Adipose tissue (tissue), 3 donors: ENCODE measurements around the gene CD83. TPM values are rescaled to one million over a fixed set of nuclear protein-coding genes. Genes with fewer than 3 reads are reported as not detected.

Source experiments
- H3K27ac ChIP-seq: one replicate; pipeline ENCODE4 v1.5.1; 2013; ENCODE audit warnings: low read depth, low read length
- WGBS, 3 donors: extraction: QIAGEN DNeasy Blood & Tissue Kit; methylation state at CpG; one replicate each; pipeline ENCODE4 v1.1.7; 2013; 5-methylcytosine and 5-hydroxymethylcytosine counted together
- polyA plus RNA-seq, 3 donors: library from polyadenylated mRNA; stranded (reverse); fragments of 200-250 nt; gene quantifications; one replicate each; pipeline ENCODE4 v1.2.3, GENCODE V29; 2013
- donor health status: healthy with polysubstance abuse.
- donor health status: Bipolar disorder and iron deficiency.
- donor health status: healthy.

The CD83 gene
- polyA plus RNA-seq, 3 donors = 1.4 to 21.9 (median 3.6) TPM

DNA sequence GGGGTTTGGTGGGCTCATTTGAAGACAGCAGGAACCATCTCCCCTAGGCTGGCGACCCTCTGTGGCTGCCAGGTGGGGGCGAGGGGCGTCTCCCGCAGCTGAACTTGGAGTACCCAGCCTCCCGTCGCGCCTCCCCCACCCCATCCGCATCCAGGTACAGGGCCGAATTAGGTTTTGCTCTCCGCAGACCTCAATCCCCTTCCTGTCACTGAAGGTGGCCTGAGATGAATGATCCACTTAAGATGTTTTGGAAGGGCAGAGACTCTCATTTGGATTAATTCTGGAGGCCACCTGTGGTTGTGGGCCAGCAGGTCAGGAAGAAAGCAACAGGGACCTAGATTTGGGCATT is 493 bp downstream of the CD83 start:
- H3K27ac ChIP-seq = no peak overlapping the region
- WGBS, 3 donors = 14 to 34% (median 24%) methylated on average over 10 of the region's 10 CpGs

DNA sequence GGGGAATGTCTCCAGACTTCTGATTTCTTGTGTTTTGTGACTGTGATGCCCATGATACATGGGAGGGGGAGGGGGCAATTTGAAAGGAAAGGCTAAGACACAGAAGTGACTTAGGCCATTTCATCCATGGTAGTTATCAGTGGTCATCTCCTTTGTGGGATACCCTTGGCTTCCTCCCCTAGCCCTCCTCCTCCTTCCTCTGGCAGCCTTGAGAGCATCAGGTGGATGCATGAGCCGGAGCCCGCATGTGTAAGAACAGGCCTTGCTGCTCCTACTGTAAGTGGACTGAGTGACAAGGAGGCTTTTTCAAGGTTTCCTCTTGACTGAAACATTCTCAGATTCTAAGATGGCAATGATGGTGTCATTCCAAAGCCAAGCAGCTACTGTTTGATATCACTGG is 874 bp downstream of the CD83 start:
- WGBS, 3 donors = 85 to 96% (median 94%) methylated on average over 2 of the region's 2 CpGs

DNA sequence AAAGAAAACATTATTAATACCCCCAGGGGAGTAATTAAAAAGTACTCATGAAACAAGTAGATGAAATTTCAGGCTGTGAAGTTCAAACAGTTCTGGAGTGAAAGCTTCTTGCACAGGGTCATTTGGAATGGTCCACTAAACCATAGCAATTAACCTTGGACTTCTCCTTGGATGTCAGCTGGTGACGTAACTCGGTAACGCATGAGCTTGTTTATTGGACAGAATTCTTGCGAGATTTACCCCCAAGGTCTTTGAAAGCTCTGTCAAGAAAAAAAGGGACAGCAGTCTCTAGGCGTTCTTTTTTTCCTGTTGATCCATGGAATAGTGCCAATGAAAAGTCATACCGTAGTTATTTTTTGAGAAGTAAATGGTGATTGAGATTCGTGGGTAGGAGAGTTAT is 2.2 kb downstream of the CD83 start:
- 54 to 64% (median 61%) methylated on average over 7 of the region's 7 CpGs for WGBS, 3 donors
- no peak overlapping the region for H3K27ac ChIP-seq

More for the DNA sequence above, 874 bp downstream of the CD83 start:
- no peak overlapping the region for H3K27ac ChIP-seq

DNA sequence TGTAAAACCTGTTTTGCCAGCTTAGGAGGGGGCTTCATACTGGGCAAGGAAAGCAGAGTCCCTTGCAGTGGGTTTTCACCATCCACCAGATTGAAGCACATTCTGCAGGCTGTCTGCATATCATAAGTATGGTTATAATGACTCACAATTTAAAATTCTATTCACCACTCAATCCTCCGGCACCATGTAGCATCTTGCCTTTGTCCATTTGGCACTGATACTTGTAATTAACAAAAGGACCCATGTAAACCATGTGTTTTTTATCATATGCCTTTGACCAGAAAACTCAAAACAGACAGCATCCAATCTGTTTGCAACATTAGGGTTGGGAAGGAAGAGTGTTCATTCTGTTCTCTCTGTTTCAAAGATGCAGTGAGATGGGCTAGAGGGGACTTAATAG is 3.0 kb downstream of the CD83 start:
- no peak overlapping the region for H3K27ac ChIP-seq
- WGBS, 3 donors = 97 to 100% (median 100%) methylated on average over 1 of the region's 1 CpG

DNA sequence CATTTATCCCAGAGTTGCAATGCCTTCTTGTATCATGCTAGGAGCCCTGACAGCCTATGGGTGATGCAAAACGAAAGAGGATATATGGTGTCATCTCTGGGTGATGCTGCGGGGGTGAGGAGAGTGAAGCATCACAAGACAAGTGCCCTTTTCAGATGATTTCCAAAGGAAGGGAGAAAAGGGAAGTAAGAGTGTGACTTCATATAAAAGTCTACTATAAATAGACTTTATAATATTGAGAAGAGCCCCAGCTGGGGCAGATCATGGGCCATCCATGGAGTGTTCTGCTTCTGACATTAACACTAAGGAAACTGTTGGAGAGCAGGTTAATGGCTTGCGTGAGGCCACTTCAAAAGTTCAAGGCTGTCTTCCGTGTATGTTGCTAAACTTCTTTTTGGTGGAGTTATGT is 4.4 kb downstream of the CD83 start:
- 66 to 86% (median 73%) methylated on average over 4 of the region's 4 CpGs for WGBS, 3 donors
- no peak overlapping the region for H3K27ac ChIP-seq

DNA sequence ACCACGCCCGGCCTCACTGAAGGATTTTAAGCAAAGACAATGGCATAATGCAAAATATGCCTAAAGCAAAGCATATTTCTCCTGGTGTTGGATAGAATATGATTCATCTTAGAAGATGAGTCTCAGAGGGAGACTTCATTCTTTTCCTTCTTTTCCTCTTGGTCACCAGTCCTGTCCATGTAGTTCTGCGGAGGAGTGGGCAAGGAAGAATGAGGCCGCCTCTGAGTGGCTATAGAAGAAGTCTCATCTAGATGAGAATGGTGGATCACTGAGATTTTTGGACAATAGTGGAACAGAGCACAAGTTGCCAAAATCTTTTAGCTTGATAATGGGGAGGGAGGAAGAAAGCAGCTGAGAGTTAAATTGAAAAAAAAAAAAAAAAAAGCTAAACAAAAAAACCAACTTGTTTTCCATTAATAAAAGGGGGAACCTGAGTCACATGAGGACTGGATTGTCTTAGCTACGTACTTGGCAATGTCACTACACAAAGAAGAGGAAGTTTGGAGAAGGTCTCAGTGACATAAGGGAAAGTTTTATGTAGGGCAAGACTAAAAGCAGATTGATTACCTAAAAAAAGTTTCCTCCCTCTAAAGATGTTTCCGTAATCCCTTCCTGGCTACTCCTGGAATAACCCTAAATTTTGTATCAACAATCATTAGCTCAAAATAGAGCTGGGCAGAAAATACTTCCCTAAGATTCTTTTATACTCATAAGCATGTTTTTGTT is 6.0 kb downstream of the CD83 start:
- WGBS, 3 donors = 65 to 87% (median 76%) methylated on average over 6 of the region's 6 CpGs
- H3K27ac ChIP-seq = no peak overlapping the region

DNA sequence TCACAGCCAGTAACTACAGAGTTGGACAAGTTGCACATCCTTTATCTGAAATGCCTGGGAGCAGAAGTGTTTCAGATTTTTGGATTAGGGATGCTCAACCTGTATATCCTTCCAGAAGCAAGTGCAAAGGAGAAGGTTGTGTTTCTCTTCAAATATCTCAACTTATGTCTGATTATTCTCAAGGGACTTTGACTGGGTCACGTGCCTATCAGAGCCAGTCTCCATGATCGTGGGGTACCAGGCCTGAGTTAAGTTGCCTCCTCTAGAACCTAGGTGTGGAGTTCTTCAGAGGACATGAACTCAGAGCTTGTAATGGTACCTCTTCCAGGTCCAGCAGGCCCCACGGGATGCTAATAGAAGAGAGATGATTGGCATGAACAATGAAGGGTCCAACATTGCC is 7.8 kb downstream of the CD83 start:
- no peak overlapping the region for H3K27ac ChIP-seq
- 73 to 94% (median 76%) methylated on average over 3 of the region's 3 CpGs for WGBS, 3 donors

DNA sequence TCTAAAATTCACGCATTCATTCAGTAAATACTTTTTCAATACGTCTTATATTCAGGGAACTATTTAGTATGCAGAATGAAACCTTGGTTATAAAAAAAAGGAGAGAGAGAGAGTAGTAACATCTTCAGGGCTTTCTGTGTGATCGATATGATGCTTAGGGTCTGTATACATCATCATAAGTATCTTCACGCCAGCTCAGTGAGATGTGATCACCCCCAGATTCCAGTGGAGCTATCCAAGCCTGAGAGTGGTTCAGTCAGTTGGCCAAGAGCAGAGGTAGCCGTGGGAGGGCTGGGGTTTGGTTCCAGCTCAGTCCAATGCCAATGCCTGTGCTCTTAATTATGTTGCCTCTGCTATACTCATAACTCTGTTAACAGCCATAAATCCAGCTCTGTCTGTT is 8.6 kb downstream of the CD83 start:
- H3K27ac ChIP-seq = no peak overlapping the region
- WGBS, 3 donors = 74 to 81% (median 77%) methylated on average over 5 of the region's 5 CpGs

DNA sequence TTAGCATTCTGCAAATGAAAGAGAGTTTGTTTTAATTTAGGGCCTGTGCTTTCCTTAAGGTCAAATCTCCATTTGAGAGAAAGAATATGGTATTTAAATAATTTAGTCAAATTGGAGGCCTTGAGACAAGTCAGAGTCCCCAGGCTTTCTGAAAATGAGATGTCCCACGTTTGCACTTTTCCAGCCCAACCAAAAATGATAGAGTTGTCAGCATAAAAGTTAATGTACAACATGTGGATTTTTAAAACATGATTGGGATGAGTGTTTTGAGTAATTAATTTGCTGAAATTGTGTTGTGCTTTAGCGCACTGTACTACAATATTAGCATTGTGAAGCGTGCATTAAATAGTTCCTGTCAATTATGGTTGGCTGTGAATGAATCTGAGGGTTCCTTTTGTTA is 10.0 kb downstream of the CD83 start:
- WGBS, 3 donors = 65 to 70% (median 68%) methylated on average over 3 of the region's 3 CpGs

DNA sequence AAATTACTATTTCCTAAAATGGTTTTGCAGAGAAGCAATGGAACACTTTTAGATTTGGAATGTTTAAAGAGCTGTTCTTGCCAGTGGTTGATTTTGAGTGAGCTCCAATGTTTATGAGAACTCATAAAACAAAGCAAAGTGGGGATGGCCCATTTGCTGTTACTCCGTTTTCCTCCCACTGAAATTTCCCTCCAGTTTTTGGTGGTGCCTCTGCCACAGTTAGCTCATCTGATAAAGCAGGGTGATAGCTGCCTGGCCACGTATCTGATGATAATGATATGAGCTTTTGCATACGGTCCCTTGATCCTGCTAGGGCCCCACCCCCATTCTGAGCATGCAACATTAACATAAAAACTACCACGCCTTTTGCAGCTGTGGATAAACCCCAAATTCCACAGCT is 10.4 kb downstream of the CD83 start:
- WGBS, 3 donors = 53 to 74% (median 60%) methylated on average over 4 of the region's 4 CpGs
- no peak overlapping the region for H3K27ac ChIP-seq

More for the DNA sequence above, 10.0 kb downstream of the CD83 start:
- no peak overlapping the region for H3K27ac ChIP-seq

DNA sequence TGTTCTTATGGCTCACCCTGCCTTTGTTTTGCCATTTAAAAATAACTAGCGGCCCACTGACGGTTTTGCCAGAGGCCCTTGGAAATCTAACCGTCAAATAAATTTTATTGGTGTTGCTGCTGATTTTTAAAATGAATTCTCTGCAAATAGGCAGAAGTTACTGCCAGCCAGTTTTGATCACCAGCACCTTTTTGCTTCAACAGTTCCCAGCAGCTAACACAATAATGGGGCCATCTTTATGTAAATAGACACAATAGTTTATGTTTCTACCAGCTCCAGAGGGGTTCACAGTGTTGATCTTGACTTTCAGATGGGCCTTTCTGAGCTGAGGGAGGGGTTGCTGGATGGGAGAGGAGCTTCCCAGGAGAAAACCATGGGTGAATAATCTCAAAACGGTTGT is 11.2 kb downstream of the CD83 start:
- no peak overlapping the region for H3K27ac ChIP-seq
- 87 to 94% (median 88%) methylated on average over 4 of the region's 4 CpGs for whole genome bisulfite sequencing, 3 donors

DNA sequence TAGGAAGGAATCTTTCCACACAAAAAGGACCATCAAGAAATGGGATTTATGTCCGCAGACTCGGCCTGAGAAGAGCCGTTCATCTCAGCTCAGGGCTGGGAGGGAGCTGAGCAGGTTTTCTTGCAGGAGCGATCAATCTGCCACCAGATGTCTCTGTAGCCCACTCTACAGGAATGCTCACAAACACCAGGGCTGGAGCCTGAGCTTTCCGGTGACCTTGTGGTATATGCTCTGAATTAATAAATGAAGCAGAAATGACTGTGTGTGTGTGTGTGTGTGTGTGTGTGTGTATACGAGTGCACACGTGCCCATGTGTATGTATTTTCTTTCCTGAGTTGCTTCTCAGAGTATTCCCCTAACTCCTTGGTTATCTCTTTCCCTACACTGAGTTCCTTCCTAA is 12.0 kb downstream of the CD83 start:
- no peak overlapping the region for H3K27ac ChIP-seq
- WGBS, 3 donors = 20 to 25% (median 23%) methylated on average over 7 of the region's 7 CpGs

DNA sequence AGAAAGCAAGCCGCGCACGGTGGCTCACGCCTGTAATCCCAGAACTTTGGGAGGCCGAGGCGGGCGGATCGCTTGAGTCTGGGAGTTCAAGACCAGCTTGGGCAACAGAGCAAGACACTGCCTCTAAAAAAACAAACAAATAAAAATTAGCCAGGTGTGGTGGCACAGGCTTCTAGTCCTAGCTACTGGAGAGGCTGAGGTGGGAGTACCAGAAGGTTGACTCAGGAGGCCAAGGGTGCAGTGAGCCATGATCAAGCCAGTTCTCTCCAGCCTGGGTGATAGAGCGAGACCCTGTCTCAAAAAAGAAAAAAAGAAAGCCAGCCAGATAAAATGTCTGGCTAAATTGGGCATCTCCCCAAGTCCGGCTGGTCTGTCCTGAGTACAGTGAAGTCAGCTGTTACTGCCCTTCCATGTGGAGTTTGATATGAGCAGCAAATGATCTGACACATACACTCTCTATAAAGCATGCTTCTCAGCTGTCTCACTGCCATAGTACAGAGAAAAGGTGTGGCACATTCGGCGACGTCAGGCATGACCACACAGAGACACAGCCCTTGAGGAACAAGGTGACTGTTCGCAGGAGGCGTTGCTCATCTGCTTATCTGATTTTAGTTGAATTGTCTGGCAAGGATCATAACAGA is 13.0 kb downstream of the CD83 start:
- H3K27ac ChIP-seq = no peak overlapping the region
- 93 to 95% (median 95%) methylated on average over 15 of the region's 15 CpGs for whole genome bisulfite sequencing, 3 donors

DNA sequence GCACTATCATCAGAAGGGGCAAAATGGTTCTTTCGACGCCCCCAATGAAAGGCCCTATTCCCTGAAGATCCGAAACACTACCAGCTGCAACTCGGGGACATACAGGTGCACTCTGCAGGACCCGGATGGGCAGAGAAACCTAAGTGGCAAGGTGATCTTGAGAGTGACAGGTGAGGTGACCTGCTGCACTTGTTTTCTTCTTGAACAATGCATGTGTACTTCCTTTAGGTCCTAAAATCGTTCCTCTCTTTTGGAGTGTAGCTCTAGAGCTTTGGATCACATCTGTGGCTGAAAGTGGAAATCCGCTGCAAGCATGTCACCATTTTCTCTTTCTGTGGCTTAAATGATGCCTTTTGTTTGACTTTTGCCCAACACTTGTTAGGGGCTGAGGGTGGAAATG is 14.0 kb downstream of the CD83 start:
- H3K27ac ChIP-seq = no peak overlapping the region
- WGBS, 3 donors = 90 to 96% (median 96%) methylated on average over 7 of the region's 7 CpGs

DNA sequence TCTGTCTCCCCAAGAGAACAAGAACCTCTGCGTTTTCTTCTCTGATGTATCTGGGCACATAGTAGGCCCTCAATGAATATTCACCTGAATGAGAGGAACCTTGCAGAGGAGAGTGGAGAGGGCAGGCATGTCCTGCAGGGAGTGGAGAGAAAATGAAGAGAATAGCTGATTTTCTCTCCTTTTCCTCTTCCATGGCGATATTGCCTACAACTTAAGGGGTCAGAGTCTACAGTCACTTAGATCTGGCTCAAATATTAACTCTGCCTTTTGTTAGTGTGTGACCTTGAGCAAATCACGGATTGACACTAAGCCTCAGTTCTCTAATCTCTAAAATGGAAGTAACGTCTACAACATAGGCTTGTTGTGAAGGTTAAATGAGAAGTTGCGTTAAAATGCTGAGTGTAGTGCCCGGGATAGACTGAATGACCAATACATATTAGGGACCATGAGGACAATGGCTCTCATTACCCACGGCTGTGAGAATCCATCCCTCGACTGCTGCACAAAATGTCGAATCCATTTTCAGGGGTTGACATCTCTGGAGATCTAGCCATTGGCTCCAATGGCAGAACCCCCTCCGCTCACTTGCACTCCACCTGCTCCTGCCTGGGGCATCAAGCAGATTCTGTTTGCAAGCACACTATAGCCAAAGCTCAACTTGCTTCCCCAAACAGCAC is 14.8 kb downstream of the CD83 start:
- no peak overlapping the region for H3K27ac ChIP-seq
- whole genome bisulfite sequencing, 3 donors = 80 to 96% (median 95%) methylated on average over 10 of the region's 10 CpGs

DNA sequence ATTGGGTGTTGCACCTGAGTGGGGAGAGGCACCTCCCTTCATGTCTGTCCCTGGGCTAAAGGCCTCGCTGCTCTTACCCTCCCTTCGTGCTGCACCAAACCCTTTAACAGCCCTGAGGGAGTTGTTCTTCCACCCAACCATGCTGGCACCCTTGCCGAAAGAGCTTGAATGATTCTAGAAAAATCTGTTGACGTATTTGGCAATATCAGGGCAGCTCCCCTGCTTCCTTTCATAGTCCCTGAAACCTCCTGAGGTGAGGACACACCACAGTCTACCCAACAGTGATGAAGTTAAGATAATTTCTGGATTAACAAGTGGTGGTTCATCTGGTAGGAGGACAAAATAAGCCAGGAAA is 15.3 kb downstream of the CD83 start:
- 89 to 96% (median 93%) methylated on average over 4 of the region's 4 CpGs for WGBS, 3 donors

DNA sequence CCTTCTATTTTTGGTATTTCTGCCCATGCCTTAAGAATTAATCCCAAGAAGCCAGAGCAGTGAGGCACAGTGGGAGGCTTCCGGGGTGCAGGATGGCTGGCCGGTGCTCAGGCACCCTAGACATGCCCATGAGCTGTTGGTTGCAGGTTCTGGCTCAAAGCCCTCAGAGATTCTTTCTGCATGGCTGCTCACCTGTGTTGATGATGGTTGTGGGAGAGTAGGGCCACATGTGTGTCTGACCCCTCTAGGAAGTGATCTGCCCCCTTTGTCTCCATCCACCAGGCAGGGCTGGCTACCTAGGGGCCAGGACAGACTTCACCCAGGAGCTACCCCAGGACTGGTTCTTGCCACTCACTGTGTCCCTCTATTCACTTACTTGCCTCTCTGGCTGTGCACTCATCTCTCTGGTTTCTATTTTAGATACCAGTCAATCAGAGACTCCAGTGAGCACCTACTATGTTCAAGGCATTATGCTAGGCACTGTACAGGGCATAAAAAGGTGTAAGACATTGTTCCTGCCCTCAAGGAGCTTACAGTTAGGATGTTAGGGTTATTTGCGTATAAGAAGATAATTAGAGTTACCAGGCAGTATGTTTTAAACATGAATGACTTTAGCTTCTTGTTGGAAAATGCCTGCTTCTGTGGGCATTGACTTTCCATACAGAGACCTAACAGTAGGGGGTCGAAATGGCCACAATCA is 16.8 kb downstream of the CD83 start:
- H3K27ac ChIP-seq = no peak overlapping the region
- WGBS, 3 donors = 90 to 98% (median 91%) methylated on average over 4 of the region's 4 CpGs

More for the DNA sequence above, 15.3 kb downstream of the CD83 start:
- H3K27ac ChIP-seq = no peak overlapping the region

DNA sequence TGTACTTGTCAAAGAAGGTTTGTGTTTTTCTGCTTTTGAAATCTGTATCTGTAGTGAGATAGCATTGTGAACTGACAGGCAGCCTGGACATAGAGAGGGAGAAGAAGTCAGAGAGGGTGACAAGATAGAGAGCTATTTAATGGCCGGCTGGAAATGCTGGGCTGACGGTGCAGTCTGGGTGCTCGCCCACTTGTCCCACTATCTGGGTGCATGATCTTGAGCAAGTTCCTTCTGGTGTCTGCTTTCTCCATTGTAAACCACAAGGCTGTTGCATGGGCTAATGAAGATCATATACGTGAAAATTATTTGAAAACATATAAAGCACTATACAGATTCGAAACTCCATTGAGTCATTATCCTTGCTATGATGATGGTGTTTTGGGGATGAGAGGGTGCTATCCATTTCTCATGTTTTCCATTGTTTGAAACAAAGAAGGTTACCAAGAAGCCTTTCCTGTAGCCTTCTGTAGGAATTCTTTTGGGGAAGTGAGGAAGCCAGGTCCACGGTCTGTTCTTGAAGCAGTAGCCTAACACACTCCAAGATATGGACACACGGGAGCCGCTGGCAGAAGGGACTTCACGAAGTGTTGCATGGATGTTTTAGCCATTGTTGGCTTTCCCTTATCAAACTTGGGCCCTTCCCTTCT is 18.4 kb downstream of the CD83 start:
- H3K27ac ChIP-seq = no peak overlapping the region
- WGBS, 3 donors = 62 to 90% (median 76%) methylated on average over 9 of the region's 9 CpGs
